Tibial artery (tissue), 4 donors: ENCODE results near the gene NR3C2.

Experiments used
- DNase-seq, 2 donors: peaks; one replicate each; pipeline ENCODE4 v3.0.0-alpha.2; 2019
- H3K27ac ChIP-seq, 2 donors: fragments of 200-600 bp; sonication (generic) in 1 of 2; 1 replicate in 1 of 2; 2 replicates in 1 of 2; pipeline ENCODE4 v1.5.1; 2018 to 2019; ENCODE audit warnings: mild to moderate bottlenecking in 1 of 2
- H3K27me3 ChIP-seq, 2 donors: fragments of 200-600 bp; sonication (generic) in 1 of 2; one replicate each; pipeline versions ENCODE4 v1.5.1 to v1.6.0; 2016 to 2019
- H3K36me3 ChIP-seq, 3 donors: fragments of 200-600 bp; sonication (generic) in 2 of 3; one replicate each; pipeline ENCODE4 v1.5.1; 2016 to 2019; ENCODE audit warnings: mild to moderate bottlenecking in 2 of 3
- H3K4me1 ChIP-seq, 4 donors: fragments of 200-600 bp; sonication (generic) in 2 of 4; 1 replicate in 3 of 4; 2 replicates in 1 of 4; pipeline ENCODE4 v1.5.1; 2016 to 2019
- H3K4me3 ChIP-seq, 2 donors: fragments of 200-600 bp; sonication (generic) in 1 of 2; 1 replicate in 1 of 2; 2 replicates in 1 of 2; pipeline ENCODE4 v1.5.1; 2018 to 2019; ENCODE audit warnings: mild to moderate bottlenecking in 2 of 2
- H3K9me3 ChIP-seq, 3 donors: fragments of 200-600 bp; sonication (generic) in 1 of 3; one replicate each; pipeline ENCODE4 v1.5.1; 2016 to 2019
- CTCF ChIP-seq, 2 experiments: fragments of 200-600 bp in 1 of 2; fragments of 450-650 bp in 1 of 2; IDR thresholded peaks; one replicate each; pipeline ENCODE4 v1.5.1; 2017 to 2019; ENCODE audit warnings: antibody characterized with exemption in 2 of 2, mild to moderate bottlenecking in 1 of 2, moderate library complexity in 1 of 2
- intact Hi-C: fragments of 100-400 bp; cut with DNase I; formaldehyde crosslinking; loops from one replicate; pipeline ENCODE4 v1.15.0; 2023; ENCODE audit warnings: low total_unique reads

The NR3C2 gene

GRCh38 chr4:148101235-148101634 lies 341.0 kb downstream of the NR3C2 start:
- intact Hi-C loops: no loop called here
- H3K27me3 ChIP-seq: no peaks in the 10 kb centered on the region
- no peaks in the 10 kb centered on the region for H3K4me1 ChIP-seq
- H3K36me3 ChIP-seq: peaks cover 7 to 21% (median 14%) of the 10 kb centered on the region in 3 donors
- no peaks in the 10 kb centered on the region for H3K9me3 ChIP-seq
- no peak overlapping the region for H3K4me3 ChIP-seq
- no peak overlapping the region for H3K27ac ChIP-seq
- no peak for TF ChIP-seq CTCF (IDR thresholded peaks at IDR 0.05)
- no peak for DNase-seq

- TF ChIP-seq CTCF (IDR thresholded peaks at IDR 0.05): no peak
- DNase-seq: no peak
- intact Hi-C loops: no loop called here
- H3K36me3 ChIP-seq: peaks cover 0 to 21% (median 6%) of the 10 kb centered on the region in 3 donors
- H3K9me3 ChIP-seq: no peaks in the 10 kb centered on the region
- no peak overlapping the region for H3K4me3 ChIP-seq
- no peak overlapping the region for H3K27ac ChIP-seq
- H3K4me1 ChIP-seq: no peaks in the 10 kb centered on the region
- H3K27me3 ChIP-seq: no peaks in the 10 kb centered on the region
These were observed 344.4 kb downstream of the NR3C2 start for GRCh38 chr4:148097801-148098200.

GRCh38 chr4:148095346-148095923 lies 346.8 kb downstream of the NR3C2 start:
- no peaks in the 10 kb centered on the region for H3K9me3 ChIP-seq
- peaks cover 0 to 27% (median 6%) of the 10 kb centered on the region in 3 donors for H3K36me3 ChIP-seq
- DNase-seq: no peak
- no peak overlapping the region for H3K27ac ChIP-seq
- intact Hi-C loops: no loop called here
- no peak overlapping the region for H3K4me3 ChIP-seq
- no peaks in the 10 kb centered on the region for H3K4me1 ChIP-seq
- TF ChIP-seq CTCF (IDR thresholded peaks at IDR 0.05): no peak
- no peaks in the 10 kb centered on the region for H3K27me3 ChIP-seq

- Histone ChIP-seq H3K27ac (no peak overlapping the region), H3K9me3 (no peaks in the 10 kb centered on the region), H3K4me3 (no peak overlapping the region), H3K4me1 (no peaks in the 10 kb centered on the region), H3K27me3 (no peaks in the 10 kb centered on the region), H3K36me3 (peaks cover 0 to 27% (median 11%) of the 10 kb centered on the region in 3 donors)
- intact Hi-C loops: no loop called here
- TF ChIP-seq CTCF (IDR thresholded peaks at IDR 0.05): no peak
- DNase-seq: no peak
These were observed 348.1 kb downstream of the NR3C2 start for GRCh38 chr4:148094149-148094548.

- intact Hi-C loops: no loop called here
- H3K9me3 ChIP-seq: no peaks in the 10 kb centered on the region
- H3K4me3 ChIP-seq: no peak overlapping the region
- no peaks in the 10 kb centered on the region for H3K27me3 ChIP-seq
- DNase-seq: no peak
- no peak overlapping the region for H3K27ac ChIP-seq
- H3K4me1 ChIP-seq: no peaks in the 10 kb centered on the region
- H3K36me3 ChIP-seq: peaks cover 0 to 23% (median 11%) of the 10 kb centered on the region in 3 donors
- TF ChIP-seq CTCF (IDR thresholded peaks at IDR 0.05): no peak
These were observed 349.1 kb downstream of the NR3C2 start for GRCh38 chr4:148093065-148093464.
